ENCODE measurements around the gene OR2J3.

OR2J3 gene

GRCh38 chr6:29081312-29081711, 26.5 kb upstream of the OR2J3 start:
- H3K4me1 ChIP-seq (ENCODE audit: low read length), result no peaks in the 10 kb centered on the region
- H3K4me2 ChIP-seq (ENCODE audit: low read depth, low read length), result no peak overlapping the region
- no peaks in the 10 kb centered on the region for H4K20me1 ChIP-seq (ENCODE audit: insufficient read depth, low read length)
- DNase-seq, result no peak
- TF ChIP-seq EZH2 (optimal IDR thresholded peaks at IDR 0.05; ENCODE audit: low read depth, low read length) (no peak), CTCF (IDR thresholded peaks at IDR 0.05; ENCODE audit: low read length) (no peak), EZH2phosphoT487 (IDR thresholded peaks at IDR 0.05; ENCODE audit: low read length) (no peak)
- H3K79me2 ChIP-seq (ENCODE audit: low read length), result no peaks in the 10 kb centered on the region
- H3F3A ChIP-seq (ENCODE audit: insufficient read depth, low read length), result no peaks in the 10 kb centered on the region
- no peaks in the 10 kb centered on the region for H3K9me3 ChIP-seq (replicated peaks; ENCODE audit: insufficient read depth, low read length)
- H3K27me3 ChIP-seq (replicated peaks; ENCODE audit: insufficient read depth, low read length), result no peaks in the 10 kb centered on the region
- H3K4me3 ChIP-seq (ENCODE audit: low read length), result no peak overlapping the region
- H3K36me3 ChIP-seq (replicated peaks; ENCODE audit: insufficient read depth, low read length), result no peaks in the 10 kb centered on the region
- no peak overlapping the region for H2AFZ ChIP-seq (ENCODE audit: low read length)
- H3K27ac ChIP-seq (ENCODE audit: low read length), result no peak overlapping the region
- H3K9me2 ChIP-seq (replicated peaks; ENCODE audit: insufficient read depth, low read length), result no peaks in the 10 kb centered on the region
- H3K9ac ChIP-seq (ENCODE audit: low read length), result no peak overlapping the region

GRCh38 chr6:29082457-29082856, 25.4 kb upstream of the OR2J3 start:
- H2AFZ ChIP-seq (ENCODE audit: low read length), result no peak overlapping the region
- no peak for DNase-seq
- H3K9me3 ChIP-seq (replicated peaks; ENCODE audit: insufficient read depth, low read length), result no peaks in the 10 kb centered on the region
- H3K9ac ChIP-seq (ENCODE audit: low read length), result no peak overlapping the region
- no peaks in the 10 kb centered on the region for H3K27me3 ChIP-seq (replicated peaks; ENCODE audit: insufficient read depth, low read length)
- no peak overlapping the region for H3K4me3 ChIP-seq (ENCODE audit: low read length)
- no peaks in the 10 kb centered on the region for H3F3A ChIP-seq (ENCODE audit: insufficient read depth, low read length)
- TF ChIP-seq CTCF (IDR thresholded peaks at IDR 0.05; ENCODE audit: low read length) (no peak), EZH2 (optimal IDR thresholded peaks at IDR 0.05; ENCODE audit: low read depth, low read length) (no peak), EZH2phosphoT487 (IDR thresholded peaks at IDR 0.05; ENCODE audit: low read length) (no peak)
- no peaks in the 10 kb centered on the region for H3K36me3 ChIP-seq (replicated peaks; ENCODE audit: insufficient read depth, low read length)
- no peaks in the 10 kb centered on the region for H4K20me1 ChIP-seq (ENCODE audit: insufficient read depth, low read length)
- H3K79me2 ChIP-seq (ENCODE audit: low read length), result no peaks in the 10 kb centered on the region
- H3K4me1 ChIP-seq (ENCODE audit: low read length), result no peaks in the 10 kb centered on the region
- no peak overlapping the region for H3K4me2 ChIP-seq (ENCODE audit: low read depth, low read length)
- no peak overlapping the region for H3K27ac ChIP-seq (ENCODE audit: low read length)
- no peaks in the 10 kb centered on the region for H3K9me2 ChIP-seq (replicated peaks; ENCODE audit: insufficient read depth, low read length)

GRCh38 chr6:29087213-29087612, 20.6 kb upstream of the OR2J3 start, which contains the start of gene OR2B3:
Gene OR2B3 (minus strand): TSS chr6:29087313. CDS start chr6:29087248, 65 bp downstream.
- no peaks in the 10 kb centered on the region for H3K9me2 ChIP-seq (replicated peaks; ENCODE audit: insufficient read depth, low read length)

More at GRCh38 chr6:29087213-29087612, 20.6 kb upstream of the OR2J3 start, which contains the start of gene OR2B3:
- no peaks in the 10 kb centered on the region for H3K27me3 ChIP-seq (replicated peaks; ENCODE audit: insufficient read depth, low read length)
- H3K79me2 ChIP-seq (ENCODE audit: low read length), result no peaks in the 10 kb centered on the region
- no peak within 1 kb of the TSS for H3K4me3 ChIP-seq (ENCODE audit: low read length)
- H3K9ac ChIP-seq (ENCODE audit: low read length), result no peak within 1 kb of the TSS
- H3K27ac ChIP-seq (ENCODE audit: low read length), result no peak within 1 kb of the TSS
- no peak within 1 kb of the TSS for H3K4me2 ChIP-seq (ENCODE audit: low read depth, low read length)
- H3K36me3 ChIP-seq (replicated peaks; ENCODE audit: insufficient read depth, low read length), result no peaks in the 10 kb centered on the region
- no peak for TF ChIP-seq CTCF (IDR thresholded peaks at IDR 0.05; ENCODE audit: low read length)
- no peak within 1 kb of the TSS for H2AFZ ChIP-seq (ENCODE audit: low read length)
- H3K9me3 ChIP-seq (replicated peaks; ENCODE audit: insufficient read depth, low read length), result no peaks in the 10 kb centered on the region
- no peak for DNase-seq
- no peaks in the 10 kb centered on the region for H4K20me1 ChIP-seq (ENCODE audit: insufficient read depth, low read length)
- no peaks in the 10 kb centered on the region for H3K4me1 ChIP-seq (ENCODE audit: low read length)
- no peaks in the 10 kb centered on the region for H3F3A ChIP-seq (ENCODE audit: insufficient read depth, low read length)
